GM12872 (cell line): ENCODE measurements around the gene MYO1H.

Experiments
- TF ChIP-seq, protein P1 (sequence below): IDR thresholded peaks from 3 replicates; pipeline ENCODE4 v1.5.1; 2011; ENCODE audit warnings: low read depth, mild to moderate bottlenecking, low read length, moderate library complexity; ENCODE audit not compliant: insufficient read depth

The MYO1H gene

GRCh38 chr12:109448272-109448671 is 100.6 kb downstream of the MYO1H start:
- TF ChIP-seq, protein P1, sequence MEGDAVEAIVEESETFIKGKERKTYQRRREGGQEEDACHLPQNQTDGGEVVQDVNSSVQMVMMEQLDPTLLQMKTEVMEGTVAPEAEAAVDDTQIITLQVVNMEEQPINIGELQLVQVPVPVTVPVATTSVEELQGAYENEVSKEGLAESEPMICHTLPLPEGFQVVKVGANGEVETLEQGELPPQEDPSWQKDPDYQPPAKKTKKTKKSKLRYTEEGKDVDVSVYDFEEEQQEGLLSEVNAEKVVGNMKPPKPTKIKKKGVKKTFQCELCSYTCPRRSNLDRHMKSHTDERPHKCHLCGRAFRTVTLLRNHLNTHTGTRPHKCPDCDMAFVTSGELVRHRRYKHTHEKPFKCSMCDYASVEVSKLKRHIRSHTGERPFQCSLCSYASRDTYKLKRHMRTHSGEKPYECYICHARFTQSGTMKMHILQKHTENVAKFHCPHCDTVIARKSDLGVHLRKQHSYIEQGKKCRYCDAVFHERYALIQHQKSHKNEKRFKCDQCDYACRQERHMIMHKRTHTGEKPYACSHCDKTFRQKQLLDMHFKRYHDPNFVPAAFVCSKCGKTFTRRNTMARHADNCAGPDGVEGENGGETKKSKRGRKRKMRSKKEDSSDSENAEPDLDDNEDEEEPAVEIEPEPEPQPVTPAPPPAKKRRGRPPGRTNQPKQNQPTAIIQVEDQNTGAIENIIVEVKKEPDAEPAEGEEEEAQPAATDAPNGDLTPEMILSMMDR, result no peak

- TF ChIP-seq, protein P1, result no peak
Observed at GRCh38 chr12:109448707-109449390, 101.1 kb downstream of the MYO1H start.

- TF ChIP-seq, protein P1, result no peak
Observed at GRCh38 chr12:109449845-109450532, 102.3 kb downstream of the MYO1H start.

DNA sequence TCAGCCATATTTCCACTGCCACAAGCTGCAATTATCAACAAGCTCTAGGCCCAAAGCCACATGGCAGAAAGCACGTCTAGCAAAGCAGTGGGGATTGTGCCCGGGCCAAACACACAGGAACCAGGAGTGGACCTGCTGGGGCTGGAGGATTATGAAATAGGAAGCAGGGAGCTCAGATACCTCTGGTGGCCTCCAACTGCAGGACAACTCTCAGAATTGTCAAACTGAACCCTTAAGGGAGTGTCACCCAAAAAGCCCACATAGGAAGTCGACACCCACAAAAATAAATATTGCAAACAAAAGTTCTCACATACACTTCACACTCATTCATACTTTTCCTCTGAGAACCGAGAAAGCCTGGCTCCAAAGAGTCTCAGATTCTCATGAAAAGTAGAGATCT is 103.3 kb downstream of the MYO1H start:
- TF ChIP-seq, protein P1, result no peak

DNA sequence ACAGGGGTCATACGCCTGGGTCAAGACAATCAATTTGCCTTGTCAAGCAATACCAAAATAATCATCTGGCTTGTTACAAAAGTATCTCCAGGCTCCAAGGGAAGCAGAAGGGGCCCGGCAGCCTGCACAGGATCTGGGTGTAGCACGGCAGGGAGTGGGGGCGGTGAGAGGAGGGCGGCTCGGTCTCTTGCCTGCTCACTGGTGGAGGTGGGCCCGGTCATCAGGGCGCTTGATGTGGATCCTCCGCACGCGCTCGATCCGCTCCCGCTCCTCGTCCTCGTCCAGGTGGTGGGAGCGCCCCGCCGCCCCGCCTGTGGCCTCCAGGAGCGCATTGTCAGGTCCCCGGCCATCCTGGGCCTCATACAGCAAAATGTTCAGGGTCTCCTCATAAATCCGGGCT is 103.7 kb downstream of the MYO1H start:
- TF ChIP-seq, protein P1, result no peak

DNA sequence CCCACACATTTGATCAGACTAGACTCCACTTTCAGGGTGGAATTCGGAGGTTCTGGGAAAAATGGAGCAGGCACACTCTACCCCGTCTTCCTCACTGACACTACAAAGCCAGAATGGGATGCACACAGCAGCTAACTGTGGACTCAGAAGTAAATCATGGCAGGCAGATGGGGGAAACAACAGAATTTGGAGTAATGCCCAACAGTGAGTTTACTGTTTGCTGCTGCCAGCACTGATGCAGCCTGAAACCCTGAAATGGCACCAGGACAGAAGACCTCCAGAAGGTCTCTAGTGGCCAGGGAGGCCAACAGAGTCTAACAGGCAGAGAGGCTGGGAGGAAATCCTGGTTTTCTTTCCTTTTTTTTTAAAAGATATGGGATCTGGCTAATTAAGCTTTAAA is 104.8 kb downstream of the MYO1H start:
- TF ChIP-seq, protein P1, result no peak

- TF ChIP-seq, protein P1, result no peak
Observed at GRCh38 chr12:109455706-109456105, 108.0 kb downstream of the MYO1H start.
